HepG2 (cell line): Measurements from ENCODE around the gene GPC3. TPM values are rescaled to one million over a fixed set of nuclear protein-coding genes. Genes with fewer than 3 reads are reported as not detected.

Experiments used
- ATAC-seq: fragments of 200-7000 bp; cut with Tn5 transposase; 3 replicates; pipeline ENCODE4 v1.9.1; 2020; ENCODE audit warnings: mild to moderate bottlenecking, moderate library complexity
- BruUV-seq: library from RNA; stranded (reverse); fragments of 400-500 nt; replicated peaks from 2 replicates; lab custom pipeline; 2021; lab: Mats Ljungman, UMichigan
- CTCF ChIA-PET: fragments of 300-600 bp; formaldehyde crosslinking; extraction: SDS; loops from one replicate; lab custom pipeline; 2021; ENCODE audit warnings: low total read pairs, inconsistent platforms, low intra/inter-chr PET ratio; lab: Yijun Ruan, JAX
- POLR2A ChIA-PET: fragments of 350-600 bp; sonication (Branson Sonifier 250); formaldehyde crosslinking; loops from one replicate; lab custom pipeline; 2020; ENCODE audit warnings: antibody characterized with exemption, inconsistent platforms; lab: Yijun Ruan, JAX
- DNase-seq: peaks from one replicate; pipeline ENCODE4 v3.0.0-alpha.2; 2015; ENCODE audit warnings: low spot score
- FAIRE-seq: peaks from 3 replicates; lab custom pipeline; 2011; peaks lifted over from hg19 to GRCh38; lab: Jason Lieb, UNC
- H2AFZ ChIP-seq: one replicate; pipeline ENCODE4 v1.6.1; 2011; ENCODE audit warnings: low read length, inconsistent platforms
- H3K27ac ChIP-seq: fragments of 300-600 bp; 3 replicates; pipeline ENCODE4 v1.8.0; 2011; ENCODE audit warnings: mixed run types, mild to moderate bottlenecking, mixed read lengths, low read length, inconsistent platforms; ENCODE audit not compliant: insufficient read depth; ENCODE audit errors: extremely low read length
- H3K27me3 ChIP-seq, 2 experiments: fragments of 200-600 bp in 1 of 2; 2 replicates in 1 of 2; 3 replicates in 1 of 2; pipeline versions ENCODE4 v1.6.0 to v1.8.0; 2011; ENCODE audit warnings: low read length in 2 of 2, mild to moderate bottlenecking in 2 of 2, moderate library complexity in 2 of 2, inconsistent platforms in 1 of 2; ENCODE audit not compliant: insufficient read depth in 2 of 2, control insufficient read depth in 1 of 2
- H3K36me3 ChIP-seq, 2 experiments: fragments of 200-600 bp in 1 of 2; replicated peaks in 1 of 2; 2 replicates in 1 of 2; 3 replicates in 1 of 2; pipeline versions ENCODE4 v1.5.1 to v1.8.0; 2011; ENCODE audit warnings: low read length in 2 of 2, inconsistent platforms in 1 of 2; ENCODE audit not compliant: insufficient read depth in 2 of 2, control insufficient read depth in 1 of 2
- H3K4me1 ChIP-seq: 2 replicates; pipeline ENCODE4 v1.5.1; 2012; ENCODE audit warnings: low read length, inconsistent platforms; ENCODE audit not compliant: insufficient read depth
- H3K4me2 ChIP-seq: 2 replicates; pipeline ENCODE4 v1.6.0; 2011; ENCODE audit warnings: low read depth, low read length, inconsistent platforms
- H3K4me3 ChIP-seq, 3 experiments: fragments of 200-600 bp in 1 of 3; sonication (generic), shearing (Covaris generic) in 1 of 3; replicated peaks in 1 of 3; 2 replicates each; pipeline ENCODE4 v1.5.1; 2011 to 2016; ENCODE audit warnings: low read length in 3 of 3, inconsistent platforms in 2 of 3, low read depth in 2 of 3, mild to moderate bottlenecking in 2 of 3, control low read depth in 1 of 3, mixed read lengths in 1 of 3; ENCODE audit not compliant: insufficient read depth in 1 of 3
- H3K79me2 ChIP-seq: one replicate; pipeline ENCODE4 v1.6.1; 2011; ENCODE audit warnings: low read length, inconsistent platforms; ENCODE audit not compliant: insufficient read depth
- H3K9ac ChIP-seq: 2 replicates; pipeline ENCODE4 v1.6.0; 2011; ENCODE audit warnings: mild to moderate bottlenecking, low read depth, low read length, inconsistent platforms; ENCODE audit not compliant: insufficient read depth
- H3K9me3 ChIP-seq: 2 replicates; pipeline ENCODE4 v1.5.1; 2012; ENCODE audit warnings: mild to moderate bottlenecking, low read length
- H4K20me1 ChIP-seq: 2 replicates; pipeline ENCODE4 v1.6.0; 2011; ENCODE audit warnings: inconsistent platforms, mild to moderate bottlenecking, low read length, moderate library complexity; ENCODE audit not compliant: insufficient read depth
- ATM ChIP-seq: fragments of 450-650 bp; IDR thresholded peaks from 2 replicates; pipeline ENCODE4 v1.7.1; 2017; ENCODE audit warnings: mild to moderate bottlenecking, borderline replicate concordance
- FOXP1 ChIP-seq, 2 experiments: fragments of 450-650 bp in 1 of 2; IDR thresholded peaks; 2 replicates each; pipeline ENCODE4 v1.6.1; 2017 to 2018; ENCODE audit warnings: antibody characterized with exemption in 1 of 2
- HNF4G ChIP-seq, 2 experiments: sonication (generic) in 1 of 2; formaldehyde crosslinking in 1 of 2; IDR thresholded peaks; 2 replicates each; pipeline versions ENCODE4 v1.4.0 to v1.6.1; 2011 to 2020; ENCODE audit warnings: borderline replicate concordance in 2 of 2, low read depth in 2 of 2, mild to moderate bottlenecking in 2 of 2, low read length in 1 of 2, missing genetic modification reagents in 1 of 2, moderate library complexity in 1 of 2
- LRRFIP1 ChIP-seq: sonication (generic); formaldehyde crosslinking; conservative IDR thresholded peaks from 2 replicates; pipeline ENCODE4 v1.4.0; 2020; ENCODE audit warnings: missing genetic modification reagents
- MXD1 ChIP-seq: sonication (generic); formaldehyde crosslinking; IDR thresholded peaks from 2 replicates; pipeline ENCODE4 v1.4.0; 2020; ENCODE audit warnings: mild to moderate bottlenecking, missing genetic modification reagents
- NCOA1 ChIP-seq: sonication (generic); formaldehyde crosslinking; IDR thresholded peaks from 2 replicates; pipeline ENCODE4 v1.9.0; 2021; ENCODE audit warnings: missing genetic modification reagents
- NFRKB ChIP-seq: fragments of 450-650 bp; IDR thresholded peaks from 2 replicates; pipeline ENCODE4 v1.6.1; 2017
- POLR2AphosphoS2 ChIP-seq: IDR thresholded peaks from 2 replicates; pipeline ENCODE4 v1.6.1; 2011; ENCODE audit warnings: low read depth, low read length, improper control_type of control experiment
- RARA ChIP-seq: IDR thresholded peaks from 2 replicates; pipeline ENCODE4 v1.6.1; 2016; ENCODE audit warnings: missing genetic modification reagents, missing compliant biosample characterization
- SOX5 ChIP-seq: IDR thresholded peaks from 2 replicates; pipeline ENCODE4 v1.6.1; 2016; ENCODE audit warnings: borderline replicate concordance
- TBX3 ChIP-seq: fragments of 450-650 bp; IDR thresholded peaks from 2 replicates; pipeline ENCODE4 v1.6.1; 2017; ENCODE audit warnings: antibody characterized with exemption, mild to moderate bottlenecking, inconsistent platforms, borderline replicate concordance
- THAP7 ChIP-seq: sonication (generic); formaldehyde crosslinking; IDR thresholded peaks from 2 replicates; pipeline ENCODE4 v1.8.1; 2023; ENCODE audit warnings: mild to moderate bottlenecking, missing genetic modification reagents
- ZBTB2 ChIP-seq: sonication (generic); formaldehyde crosslinking; IDR thresholded peaks from 2 replicates; pipeline ENCODE4 v1.8.0; 2022; ENCODE audit warnings: low read depth, missing genetic modification reagents
- ZNF329 ChIP-seq: sonication (generic); formaldehyde crosslinking; IDR thresholded peaks from 2 replicates; pipeline ENCODE4 v1.9.0; 2021; ENCODE audit warnings: low read depth, mild to moderate bottlenecking, missing genetic modification reagents
- ZNF572 ChIP-seq: sonication (generic); formaldehyde crosslinking; IDR thresholded peaks from 2 replicates; pipeline ENCODE4 v1.5.1; 2020; ENCODE audit warnings: mild to moderate bottlenecking, missing genetic modification reagents
- ZNF577 ChIP-seq: sonication (generic); formaldehyde crosslinking; IDR thresholded peaks from 2 replicates; pipeline ENCODE4 v1.4.0; 2020; ENCODE audit warnings: mild to moderate bottlenecking, low read depth, missing genetic modification reagents, borderline replicate concordance
- ZNF619 ChIP-seq: sonication (generic); formaldehyde crosslinking; IDR thresholded peaks from 2 replicates; pipeline ENCODE4 v1.4.0; 2020; ENCODE audit warnings: mild to moderate bottlenecking, missing genetic modification reagents
- ZSCAN31 ChIP-seq: sonication (generic); formaldehyde crosslinking; IDR thresholded peaks from 2 replicates; pipeline ENCODE4 v1.5.0; 2020; ENCODE audit warnings: low read depth, mild to moderate bottlenecking, missing genetic modification reagents
- in situ Hi-C: cut with HindIII; loops from 2 replicates; pipeline ENCODE4 v1.10.0; 2017; ENCODE audit warnings: low pct_unique_long_range_greater_than_20kb; ENCODE audit not compliant: extremely low pct_ligation_motif_present
- intact Hi-C: fragments of 100-400 bp; cut with micrococcal nuclease; formaldehyde crosslinking; loops from one replicate; pipeline ENCODE4 v1.10.0; 2022; ENCODE audit not compliant: unreplicated experiment
- polyA plus RNA-seq, 8 experiments: library from polyadenylated mRNA; depleted of rRNA in 3 of 8; stranded (reverse) in 7 of 8; unstranded in 1 of 8; fragments of >200 nt; fragmentation: Illumina TruSeq in 4 of 8; extraction: Trizol in 4 of 8; gene quantifications; 2 replicates each; pipeline versions ENCODE4 v1.2.1 to v1.2.3, GENCODE V29; 2011 to 2016; ENCODE audit warnings: low read depth in 4 of 8, missing spikeins in 1 of 8, mixed read lengths in 1 of 8; ENCODE audit not compliant: insufficient read depth in 1 of 8
- total RNA-seq, 5 experiments: library from RNA; depleted of rRNA; stranded (reverse); fragments of >200 nt; fragmentation: Illumina TruSeq; extraction: Trizol; gene quantifications; 2 replicates each; pipeline ENCODE4 v1.2.3, GENCODE V29; 2016; ENCODE audit warnings: low read depth in 1 of 5

The GPC3 gene
- total and polyA plus RNA-seq, 2 of the 13 experiments (the other 11 are each of a cell fraction or from before 2014, with no cell fraction given), result 1,799 to 3,263 TPM

- CTCF ChIA-PET, result no interaction called here
- Histone ChIP-seq H2AFZ (no peak overlapping the region), H4K20me1 (peaks cover 28% of the 10 kb centered on the region), H3K9me3 (no peaks in the 10 kb centered on the region), H3K36me3 (peaks cover 8 to 50% of the 10 kb centered on the region in 2 experiments), H3K79me2 (no peaks in the 10 kb centered on the region), H3K4me2 (no peak overlapping the region), H3K27ac (no peak overlapping the region), H3K27me3 (no peaks in the 10 kb centered on the region), H3K9ac (no peak overlapping the region), H3K4me3 (no peak overlapping the region), H3K4me1 (no peaks in the 10 kb centered on the region)
- no peak for FAIRE-seq
- POLR2A ChIA-PET, result no interaction called here
- BruUV-seq, result no TSS peak
- no peak for DNase-seq
- TF ChIP-seq FOXP1 (IDR thresholded peaks at IDR 0.05), result no peak
- TF ChIP-seq FOXP1 (CRISPR knock-in tag; IDR thresholded peaks at IDR 0.05), result no peak
- TF ChIP-seq ZNF619 (CRISPR knock-in tag), result no peak
- no peak for TF ChIP-seq ZNF577 (CRISPR knock-in tag)
- TF ChIP-seq HNF4G (IDR thresholded peaks at IDR 0.05; ENCODE audit: borderline replicate concordance, low read depth, low read length), result no peak
- no peak for TF ChIP-seq HNF4G (CRISPR knock-in tag; IDR thresholded peaks at IDR 0.05; ENCODE audit: borderline replicate concordance, low read depth)
- TF ChIP-seq POLR2AphosphoS2, result no peak
- TF ChIP-seq TBX3, result no peak
- TF ChIP-seq LRRFIP1 (CRISPR knock-in tag), result no peak
- TF ChIP-seq ZNF572, result no peak
- no peak for TF ChIP-seq SOX5 (CRISPR knock-in tag)
- TF ChIP-seq ZSCAN31 (CRISPR knock-in tag), result no peak
- no peak for TF ChIP-seq ATM
- TF ChIP-seq MXD1 (CRISPR knock-in tag), result no peak
- no peak for TF ChIP-seq RARA (CRISPR knock-in tag)
- no peak for TF ChIP-seq ZNF329 (CRISPR knock-in tag)
- no peak for TF ChIP-seq NFRKB
- no peak for TF ChIP-seq NCOA1
- no peak for TF ChIP-seq ZBTB2 (CRISPR knock-in tag)
- no peak for TF ChIP-seq THAP7 (CRISPR knock-in tag)
- ATAC-seq, result no peak
- in situ Hi-C loops, result no loop called here
- intact Hi-C loops, result no loop called here
Measured at GRCh38 chrX:133654811-133655210, 330.6 kb downstream of the GPC3 start.
